Astrocyte (in vitro differentiated cells and primary cell): ENCODE measurements around the gene CPTP. TPM values are rescaled to one million over a fixed set of nuclear protein-coding genes. Genes with fewer than 3 reads are reported as not detected.

Experiments
- DNase-seq: peaks from one replicate; pipeline ENCODE4 v3.0.0-alpha.2; 2010; ENCODE audit warnings: low read depth
- FAIRE-seq: peaks from 2 replicates; lab custom pipeline; 2011; peaks lifted over from hg19 to GRCh38; lab: Jason Lieb, UNC
- H2AFZ ChIP-seq: 2 replicates; pipeline ENCODE4 v1.6.0; 2012; ENCODE audit warnings: low read depth, low read length, inconsistent platforms
- H3K27ac ChIP-seq: 2 replicates; pipeline ENCODE4 v1.5.1; 2011; ENCODE audit warnings: low read depth, low read length, inconsistent platforms
- H3K27me3 ChIP-seq: 2 replicates; pipeline ENCODE4 v1.6.0; 2011; ENCODE audit warnings: low read length, inconsistent platforms; ENCODE audit not compliant: insufficient read depth
- H3K36me3 ChIP-seq: 2 replicates; pipeline ENCODE4 v1.5.1; 2011; ENCODE audit warnings: low read length, inconsistent platforms; ENCODE audit not compliant: insufficient read depth
- H3K4me1 ChIP-seq: 2 replicates; pipeline ENCODE4 v1.5.1; 2011; ENCODE audit warnings: low read length, inconsistent platforms; ENCODE audit not compliant: insufficient read depth
- H3K4me2 ChIP-seq: 2 replicates; pipeline ENCODE4 v1.6.0; 2012; ENCODE audit warnings: low read length, inconsistent platforms
- H3K4me3 ChIP-seq: 2 replicates; pipeline ENCODE4 v1.5.1; 2011; ENCODE audit warnings: low read depth, mild to moderate bottlenecking, low read length, inconsistent platforms; ENCODE audit not compliant: insufficient read depth
- H3K79me2 ChIP-seq: 2 replicates; pipeline ENCODE4 v1.6.0; 2012; ENCODE audit warnings: mild to moderate bottlenecking, low read length, inconsistent platforms; ENCODE audit not compliant: insufficient read depth
- H3K9ac ChIP-seq: 2 replicates; pipeline ENCODE4 v1.6.0; 2012; ENCODE audit warnings: mild to moderate bottlenecking, low read length, inconsistent platforms
- H3K9me3 ChIP-seq: 2 replicates; pipeline ENCODE4 v1.5.1; 2012; ENCODE audit warnings: low read depth, mild to moderate bottlenecking, low read length, inconsistent platforms; ENCODE audit not compliant: insufficient read depth
- H4K20me1 ChIP-seq: 2 replicates; pipeline ENCODE4 v1.6.0; 2012; ENCODE audit warnings: low read length, inconsistent platforms; ENCODE audit not compliant: insufficient read depth
- H3K27ac Mint-ChIP-seq: one replicate; pipeline ENCODE4 v1.8.0; 2021; ENCODE audit warnings: mild to moderate bottlenecking, mixed read lengths; ENCODE audit not compliant: unreplicated experiment
- H3K27me3 Mint-ChIP-seq: one replicate; pipeline ENCODE4 v1.8.0; 2021; ENCODE audit warnings: low read depth, mixed read lengths; ENCODE audit not compliant: unreplicated experiment
- H3K36me3 Mint-ChIP-seq: one replicate; pipeline ENCODE4 v1.8.0; 2021; ENCODE audit warnings: low read depth, mixed read lengths; ENCODE audit not compliant: unreplicated experiment
- H3K4me1 Mint-ChIP-seq: one replicate; pipeline ENCODE4 v1.8.0; 2021; ENCODE audit warnings: low read depth, mixed read lengths; ENCODE audit not compliant: unreplicated experiment
- H3K4me3 Mint-ChIP-seq: one replicate; pipeline ENCODE4 v1.8.0; 2021; ENCODE audit warnings: mild to moderate bottlenecking, moderate library complexity, mixed read lengths; ENCODE audit not compliant: unreplicated experiment
- H3K9me3 Mint-ChIP-seq: one replicate; pipeline ENCODE4 v1.8.0; 2021; ENCODE audit warnings: mild to moderate bottlenecking, mixed read lengths; ENCODE audit not compliant: unreplicated experiment
- CTCF ChIP-seq: IDR thresholded peaks from 2 replicates; pipeline ENCODE4 v1.5.1; 2011; ENCODE audit warnings: low read depth, mild to moderate bottlenecking, inconsistent platforms, low read length, moderate library complexity; ENCODE audit not compliant: insufficient read depth
- EZH2 ChIP-seq: IDR thresholded peaks from 2 replicates; pipeline ENCODE4 v1.6.1; 2012; ENCODE audit warnings: mild to moderate bottlenecking, low read length, inconsistent platforms; ENCODE audit not compliant: insufficient read depth
- total RNA-seq: library from RNA; stranded (reverse); gene quantifications from 2 replicates; pipeline ENCODE4 v1.2.1, GENCODE V29; 2021

CPTP gene
- total RNA-seq, 1 donor from 2014 or later, result 28.5 TPM

- Histone ChIP-seq H3K4me2 (peak overlapping the region; percentile 88), H3K27ac (peak overlapping the region; percentile 37)
- no peak for FAIRE-seq
Measured at GRCh38 chr1:1307261-1307922, 17.2 kb upstream of the CPTP start.

GRCh38 chr1:1307923-1308755 lies 16.5 kb upstream of the CPTP start, which contains the start of the genes ACAP3 and PUSL1:
Gene ACAP3 (minus strand): TSS chr1:1307930. CDS start chr1:1307815, 115 bp downstream.
Gene PUSL1 (plus strand): TSS chr1:1308597. CDS start chr1:1308644, 47 bp downstream.
- peak within 1 kb of the TSS; percentile 96 for H3K4me2 ChIP-seq
- H3K4me1 ChIP-seq, result peaks cover 41% of the 10 kb centered on the region
- peak within 1 kb of the TSS; percentile 70 for H3K27ac ChIP-seq
- H3K79me2 ChIP-seq, result peaks cover 66% of the 10 kb centered on the region
- DNase-seq (peak; percentile 81), FAIRE-seq (no peak)
- H3K4me3 Mint-ChIP-seq, result peak within 1 kb of the TSS; percentile 92
- no peaks in the 10 kb centered on the region for H3K27me3 ChIP-seq
- peaks cover 8% of the 10 kb centered on the region for H3K4me1 Mint-ChIP-seq
- no peaks in the 10 kb centered on the region for H3K27me3 Mint-ChIP-seq
- peaks cover 72% of the 10 kb centered on the region for H4K20me1 ChIP-seq
- H2AFZ ChIP-seq, result peak within 1 kb of the TSS; percentile 62
- peak within 1 kb of the TSS; percentile 78 for H3K4me3 ChIP-seq
- peaks cover 4% of the 10 kb centered on the region for H3K36me3 Mint-ChIP-seq
- no peaks in the 10 kb centered on the region for H3K9me3 ChIP-seq
- H3K9ac ChIP-seq, result peak within 1 kb of the TSS; percentile 81
- H3K27ac Mint-ChIP-seq, result peak within 1 kb of the TSS; percentile 91
- H3K36me3 ChIP-seq, result peaks cover 1% of the 10 kb centered on the region
- no peaks in the 10 kb centered on the region for H3K9me3 Mint-ChIP-seq
- TF ChIP-seq CTCF, result no peak
- no peak for TF ChIP-seq EZH2

More at GRCh38 chr1:1307261-1307922, 17.2 kb upstream of the CPTP start:
- H3K36me3 ChIP-seq, result no peaks in the 10 kb centered on the region
- H3K4me3 ChIP-seq, result peak overlapping the region; percentile 78
- no peak for DNase-seq
- Mint-ChIP-seq H3K27me3 (no peaks in the 10 kb centered on the region), H3K9me3 (no peaks in the 10 kb centered on the region), H3K4me3 (peak overlapping the region; percentile 92), H3K4me1 (peaks cover 8% of the 10 kb centered on the region), H3K27ac (peak overlapping the region; percentile 91), H3K36me3 (peaks cover 4% of the 10 kb centered on the region)
- H4K20me1 ChIP-seq, result peaks cover 70% of the 10 kb centered on the region
- H2AFZ ChIP-seq, result peak overlapping the region; percentile 56
- H3K9me3 ChIP-seq, result no peaks in the 10 kb centered on the region
- H3K27me3 ChIP-seq, result no peaks in the 10 kb centered on the region
- peaks cover 41% of the 10 kb centered on the region for H3K4me1 ChIP-seq
- peak overlapping the region; percentile 79 for H3K9ac ChIP-seq
- peaks cover 61% of the 10 kb centered on the region for H3K79me2 ChIP-seq
- TF ChIP-seq EZH2 (no peak), CTCF (no peak)
